PFSK-1 (cell line): ENCODE measurements around the gene CORT.

ENCODE experiments used
- POLR2AphosphoS5 ChIP-seq: IDR thresholded peaks from 2 replicates; pipeline ENCODE4 v1.6.1; 2012; ENCODE audit warnings: low read depth, mild to moderate bottlenecking, control low read depth, low read length, moderate library complexity
- TF ChIP-seq, protein P1 (sequence below), 2 experiments: IDR thresholded peaks; 2 replicates each; pipeline versions ENCODE4 v1.6.1 to v1.8.0; 2011 to 2012; ENCODE audit warnings: low read depth in 2 of 2, low read length in 2 of 2, control low read depth in 1 of 2, inconsistent platforms in 1 of 2, mild to moderate bottlenecking in 1 of 2, moderate library complexity in 1 of 2; ENCODE audit not compliant: insufficient read depth in 1 of 2

DNA sequence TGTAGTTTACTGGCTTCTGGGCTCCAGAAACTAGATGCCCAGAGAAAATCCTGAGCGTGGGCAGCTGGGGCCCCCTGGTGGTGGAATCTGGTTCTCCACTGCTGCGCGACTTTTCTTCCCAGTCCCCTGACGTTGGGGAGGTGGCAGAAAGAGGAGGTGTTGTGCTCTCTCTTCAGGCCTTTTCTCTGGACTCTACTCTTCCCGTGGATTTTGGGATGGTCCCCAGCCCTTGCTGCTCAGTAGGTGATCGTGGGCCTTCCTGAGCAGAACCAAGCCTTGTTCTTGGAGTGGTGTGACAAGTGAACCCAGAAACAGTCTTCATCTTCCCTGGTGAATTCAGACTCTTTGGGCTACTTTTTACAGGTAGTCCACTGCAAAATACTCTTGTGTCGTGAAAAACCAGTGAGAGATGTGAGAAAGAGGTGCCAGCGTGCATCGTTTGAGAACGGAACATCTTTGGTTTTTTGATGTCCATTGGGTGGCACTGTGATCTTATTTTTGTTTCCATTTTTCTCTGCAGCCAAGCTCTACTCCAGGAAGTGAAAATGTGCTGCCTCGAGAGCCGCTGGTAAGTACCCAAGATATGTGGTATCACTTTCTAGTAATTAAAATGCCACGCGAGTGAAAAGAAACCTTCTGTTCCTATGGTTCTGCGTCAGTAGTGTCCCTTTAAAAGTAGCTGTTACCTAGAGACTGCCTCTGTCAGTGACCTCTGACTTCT, 45.1 kb downstream of the CORT start:
- TF ChIP-seq POLR2AphosphoS5, result no peak
- TF ChIP-seq, protein P1, sequence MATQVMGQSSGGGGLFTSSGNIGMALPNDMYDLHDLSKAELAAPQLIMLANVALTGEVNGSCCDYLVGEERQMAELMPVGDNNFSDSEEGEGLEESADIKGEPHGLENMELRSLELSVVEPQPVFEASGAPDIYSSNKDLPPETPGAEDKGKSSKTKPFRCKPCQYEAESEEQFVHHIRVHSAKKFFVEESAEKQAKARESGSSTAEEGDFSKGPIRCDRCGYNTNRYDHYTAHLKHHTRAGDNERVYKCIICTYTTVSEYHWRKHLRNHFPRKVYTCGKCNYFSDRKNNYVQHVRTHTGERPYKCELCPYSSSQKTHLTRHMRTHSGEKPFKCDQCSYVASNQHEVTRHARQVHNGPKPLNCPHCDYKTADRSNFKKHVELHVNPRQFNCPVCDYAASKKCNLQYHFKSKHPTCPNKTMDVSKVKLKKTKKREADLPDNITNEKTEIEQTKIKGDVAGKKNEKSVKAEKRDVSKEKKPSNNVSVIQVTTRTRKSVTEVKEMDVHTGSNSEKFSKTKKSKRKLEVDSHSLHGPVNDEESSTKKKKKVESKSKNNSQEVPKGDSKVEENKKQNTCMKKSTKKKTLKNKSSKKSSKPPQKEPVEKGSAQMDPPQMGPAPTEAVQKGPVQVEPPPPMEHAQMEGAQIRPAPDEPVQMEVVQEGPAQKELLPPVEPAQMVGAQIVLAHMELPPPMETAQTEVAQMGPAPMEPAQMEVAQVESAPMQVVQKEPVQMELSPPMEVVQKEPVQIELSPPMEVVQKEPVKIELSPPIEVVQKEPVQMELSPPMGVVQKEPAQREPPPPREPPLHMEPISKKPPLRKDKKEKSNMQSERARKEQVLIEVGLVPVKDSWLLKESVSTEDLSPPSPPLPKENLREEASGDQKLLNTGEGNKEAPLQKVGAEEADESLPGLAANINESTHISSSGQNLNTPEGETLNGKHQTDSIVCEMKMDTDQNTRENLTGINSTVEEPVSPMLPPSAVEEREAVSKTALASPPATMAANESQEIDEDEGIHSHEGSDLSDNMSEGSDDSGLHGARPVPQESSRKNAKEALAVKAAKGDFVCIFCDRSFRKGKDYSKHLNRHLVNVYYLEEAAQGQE (IDR thresholded peaks at IDR 0.05; ENCODE audit: insufficient read depth in 1 of 2, low read depth in 2 of 2, low read length in 2 of 2), result no peak
